Measurements from ENCODE around the gene LARGE1. TPM values are rescaled to one million over a fixed set of nuclear protein-coding genes. Genes with fewer than 3 reads are reported as not detected.

The LARGE1 gene
- total and polyA plus RNA-seq, 4 donors = 25.6 to 45.6 (median 37.6) TPM

- DNase-seq (ENCODE audit: low read depth in 4 of 6, low spot score in 6 of 6) = no peak
- peaks cover 5% of the 10 kb centered on the region for H3K36me3 ChIP-seq (ENCODE audit: control insufficient read depth, insufficient read depth, low read length)
- no peaks in the 10 kb centered on the region for H3K9me3 ChIP-seq (ENCODE audit: control insufficient read depth, insufficient read depth, low read length)
- no peak overlapping the region for H3K27ac ChIP-seq (ENCODE audit: low read depth, low read length)
- peaks cover 7% of the 10 kb centered on the region for H3K4me1 ChIP-seq (ENCODE audit: control insufficient read depth, insufficient read depth, low read length)
- H3K27me3 ChIP-seq (ENCODE audit: control insufficient read depth, insufficient read depth, low read length) = no peaks in the 10 kb centered on the region
- WGBS (ENCODE audit: insufficient coverage) = 94% methylated on average over 15 of the region's 20 CpGs
- no peak overlapping the region for H3K4me3 ChIP-seq (ENCODE audit: low read depth, low read length)
These were observed 645.8 kb downstream of the LARGE1 start for GRCh38 chr22:33274214-33275072.

GRCh38 chr22:33272871-33273270 lies 647.4 kb downstream of the LARGE1 start:
- H3K4me3 ChIP-seq (ENCODE audit: low read depth, low read length) = no peak overlapping the region
- WGBS (ENCODE audit: insufficient coverage) = no CpG with 5 or more reads among the region's 2 CpGs
- no peaks in the 10 kb centered on the region for H3K27me3 ChIP-seq (ENCODE audit: control insufficient read depth, insufficient read depth, low read length)
- no peak for DNase-seq (ENCODE audit: low read depth in 4 of 6, low spot score in 6 of 6)
- H3K4me1 ChIP-seq (ENCODE audit: control insufficient read depth, insufficient read depth, low read length) = peaks cover 7% of the 10 kb centered on the region
- no peak overlapping the region for H3K27ac ChIP-seq (ENCODE audit: low read depth, low read length)
- peaks cover 5% of the 10 kb centered on the region for H3K36me3 ChIP-seq (ENCODE audit: control insufficient read depth, insufficient read depth, low read length)
- H3K9me3 ChIP-seq (ENCODE audit: control insufficient read depth, insufficient read depth, low read length) = no peaks in the 10 kb centered on the region

GRCh38 chr22:33272180-33272579 lies 648.1 kb downstream of the LARGE1 start:
- 78% methylated on average over 1 of the region's 2 CpGs for WGBS (ENCODE audit: insufficient coverage)
- Histone ChIP-seq H3K36me3 (ENCODE audit: control insufficient read depth, insufficient read depth, low read length) (peaks cover 5% of the 10 kb centered on the region), H3K4me3 (ENCODE audit: low read depth, low read length) (no peak overlapping the region), H3K27ac (ENCODE audit: low read depth, low read length) (no peak overlapping the region), H3K27me3 (ENCODE audit: control insufficient read depth, insufficient read depth, low read length) (no peaks in the 10 kb centered on the region), H3K4me1 (ENCODE audit: control insufficient read depth, insufficient read depth, low read length) (peaks cover 7% of the 10 kb centered on the region), H3K9me3 (ENCODE audit: control insufficient read depth, insufficient read depth, low read length) (no peaks in the 10 kb centered on the region)
- DNase-seq (ENCODE audit: low read depth in 4 of 6, low spot score in 6 of 6) = no peak

- peak; percentile 28 to 94 (median 52) for DNase-seq (ENCODE audit: low read depth in 4 of 6, low spot score in 6 of 6)
- Histone ChIP-seq H3K4me1 (ENCODE audit: control insufficient read depth, insufficient read depth, low read length) (peaks cover 7% of the 10 kb centered on the region), H3K36me3 (ENCODE audit: control insufficient read depth, insufficient read depth, low read length) (no peaks in the 10 kb centered on the region), H3K27me3 (ENCODE audit: control insufficient read depth, insufficient read depth, low read length) (no peaks in the 10 kb centered on the region), H3K4me3 (ENCODE audit: low read depth, low read length) (no peak overlapping the region), H3K9me3 (ENCODE audit: control insufficient read depth, insufficient read depth, low read length) (no peaks in the 10 kb centered on the region), H3K27ac (ENCODE audit: low read depth, low read length) (peak overlapping the region; percentile 68)
- WGBS (ENCODE audit: insufficient coverage) = 65% methylated on average over 2 of the region's 6 CpGs
These were observed 648.7 kb downstream of the LARGE1 start for GRCh38 chr22:33271390-33272161.

GRCh38 chr22:33270596-33270995 lies 649.7 kb downstream of the LARGE1 start:
- Histone ChIP-seq H3K27ac (ENCODE audit: low read depth, low read length) (peak overlapping the region; percentile 68), H3K9me3 (ENCODE audit: control insufficient read depth, insufficient read depth, low read length) (no peaks in the 10 kb centered on the region), H3K27me3 (ENCODE audit: control insufficient read depth, insufficient read depth, low read length) (no peaks in the 10 kb centered on the region), H3K4me3 (ENCODE audit: low read depth, low read length) (no peak overlapping the region), H3K36me3 (ENCODE audit: control insufficient read depth, insufficient read depth, low read length) (no peaks in the 10 kb centered on the region), H3K4me1 (ENCODE audit: control insufficient read depth, insufficient read depth, low read length) (peaks cover 7% of the 10 kb centered on the region)
- DNase-seq (ENCODE audit: low read depth in 4 of 6, low spot score in 6 of 6) = peak in 3 of 6 donors; percentile 13 to 60 (median 52)

GRCh38 chr22:33261699-33262098 lies 658.6 kb downstream of the LARGE1 start:
- DNase-seq (ENCODE audit: low read depth in 4 of 6, low spot score in 6 of 6) = no peak
- H3K4me3 ChIP-seq (ENCODE audit: low read depth, low read length) = no peak overlapping the region
- peaks cover 13% of the 10 kb centered on the region for H3K4me1 ChIP-seq (ENCODE audit: control insufficient read depth, insufficient read depth, low read length)
- no peak overlapping the region for H3K27ac ChIP-seq (ENCODE audit: low read depth, low read length)
- no peaks in the 10 kb centered on the region for H3K36me3 ChIP-seq (ENCODE audit: control insufficient read depth, insufficient read depth, low read length)
- no peaks in the 10 kb centered on the region for H3K27me3 ChIP-seq (ENCODE audit: control insufficient read depth, insufficient read depth, low read length)
- 54% methylated on average over 3 of the region's 4 CpGs for WGBS (ENCODE audit: insufficient coverage)
- no peaks in the 10 kb centered on the region for H3K9me3 ChIP-seq (ENCODE audit: control insufficient read depth, insufficient read depth, low read length)

- Histone ChIP-seq H3K27me3 (ENCODE audit: control insufficient read depth, insufficient read depth, low read length) (no peaks in the 10 kb centered on the region), H3K4me3 (ENCODE audit: low read depth, low read length) (no peak overlapping the region), H3K27ac (ENCODE audit: low read depth, low read length) (no peak overlapping the region), H3K4me1 (ENCODE audit: control insufficient read depth, insufficient read depth, low read length) (peaks cover 13% of the 10 kb centered on the region), H3K36me3 (ENCODE audit: control insufficient read depth, insufficient read depth, low read length) (no peaks in the 10 kb centered on the region), H3K9me3 (ENCODE audit: control insufficient read depth, insufficient read depth, low read length) (no peaks in the 10 kb centered on the region)
- DNase-seq (ENCODE audit: low read depth in 4 of 6, low spot score in 6 of 6) = no peak
- 30% methylated on average over 9 of the region's 9 CpGs for WGBS (ENCODE audit: insufficient coverage)
These were observed 659.8 kb downstream of the LARGE1 start for GRCh38 chr22:33260498-33260897.

GRCh38 chr22:33255791-33256190 lies 664.5 kb downstream of the LARGE1 start:
- peak in 1 of 6 donors; percentile 55 for DNase-seq (ENCODE audit: low read depth in 4 of 6, low spot score in 6 of 6)
- no peak overlapping the region for H3K27ac ChIP-seq (ENCODE audit: low read depth, low read length)
- H3K27me3 ChIP-seq (ENCODE audit: control insufficient read depth, insufficient read depth, low read length) = no peaks in the 10 kb centered on the region
- peaks cover 8% of the 10 kb centered on the region for H3K4me1 ChIP-seq (ENCODE audit: control insufficient read depth, insufficient read depth, low read length)
- no peaks in the 10 kb centered on the region for H3K9me3 ChIP-seq (ENCODE audit: control insufficient read depth, insufficient read depth, low read length)
- H3K4me3 ChIP-seq (ENCODE audit: low read depth, low read length) = no peak overlapping the region
- H3K36me3 ChIP-seq (ENCODE audit: control insufficient read depth, insufficient read depth, low read length) = no peaks in the 10 kb centered on the region
- 26% methylated on average over 3 of the region's 4 CpGs for WGBS (ENCODE audit: insufficient coverage)

- no CpG with 5 or more reads among the region's 2 CpGs for whole genome bisulfite sequencing (ENCODE audit: insufficient coverage)
- H3K9me3 ChIP-seq (ENCODE audit: control insufficient read depth, insufficient read depth, low read length) = peaks cover 2% of the 10 kb centered on the region
- H3K36me3 ChIP-seq (ENCODE audit: control insufficient read depth, insufficient read depth, low read length) = no peaks in the 10 kb centered on the region
- no peaks in the 10 kb centered on the region for H3K4me1 ChIP-seq (ENCODE audit: control insufficient read depth, insufficient read depth, low read length)
- no peak overlapping the region for H3K27ac ChIP-seq (ENCODE audit: low read depth, low read length)
- no peak overlapping the region for H3K4me3 ChIP-seq (ENCODE audit: low read depth, low read length)
- peak in 1 of 6 donors; percentile 89 for DNase-seq (ENCODE audit: low read depth in 4 of 6, low spot score in 6 of 6)
- no peaks in the 10 kb centered on the region for H3K27me3 ChIP-seq (ENCODE audit: control insufficient read depth, insufficient read depth, low read length)
These were observed 671.3 kb downstream of the LARGE1 start for GRCh38 chr22:33248948-33249347.

Measured in spinal cord (tissue), 10 donors.